ENCODE results near the gene EVPL. TPM values are rescaled to one million over a fixed set of nuclear protein-coding genes. Genes with fewer than 3 reads are reported as not detected.

EVPL gene
- total and polyA plus RNA-seq, 2 donors from 2014 or later = 11.1 to 23.5 TPM

DNA sequence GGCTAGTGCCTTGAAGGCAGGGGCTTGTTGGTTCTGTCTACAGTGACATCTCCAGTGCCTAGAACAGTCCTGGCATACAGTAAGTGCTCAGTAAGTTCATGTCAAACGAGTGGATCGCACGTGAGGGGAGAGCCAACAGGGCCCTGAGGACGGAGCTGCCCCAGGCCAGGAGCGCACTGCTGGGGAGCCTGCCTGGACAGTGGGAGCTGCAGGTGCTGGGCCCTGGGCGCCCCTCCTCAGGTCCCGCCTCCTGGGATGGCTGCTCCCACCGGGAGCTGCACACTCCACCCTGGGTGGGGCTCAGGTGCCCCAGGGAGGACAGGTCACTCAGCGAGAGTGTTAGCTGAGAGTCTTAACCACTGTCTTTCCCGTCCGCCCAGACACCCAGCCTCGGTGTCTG, 1.8 kb downstream of the EVPL start:
- TF ChIP-seq, protein P1, sequence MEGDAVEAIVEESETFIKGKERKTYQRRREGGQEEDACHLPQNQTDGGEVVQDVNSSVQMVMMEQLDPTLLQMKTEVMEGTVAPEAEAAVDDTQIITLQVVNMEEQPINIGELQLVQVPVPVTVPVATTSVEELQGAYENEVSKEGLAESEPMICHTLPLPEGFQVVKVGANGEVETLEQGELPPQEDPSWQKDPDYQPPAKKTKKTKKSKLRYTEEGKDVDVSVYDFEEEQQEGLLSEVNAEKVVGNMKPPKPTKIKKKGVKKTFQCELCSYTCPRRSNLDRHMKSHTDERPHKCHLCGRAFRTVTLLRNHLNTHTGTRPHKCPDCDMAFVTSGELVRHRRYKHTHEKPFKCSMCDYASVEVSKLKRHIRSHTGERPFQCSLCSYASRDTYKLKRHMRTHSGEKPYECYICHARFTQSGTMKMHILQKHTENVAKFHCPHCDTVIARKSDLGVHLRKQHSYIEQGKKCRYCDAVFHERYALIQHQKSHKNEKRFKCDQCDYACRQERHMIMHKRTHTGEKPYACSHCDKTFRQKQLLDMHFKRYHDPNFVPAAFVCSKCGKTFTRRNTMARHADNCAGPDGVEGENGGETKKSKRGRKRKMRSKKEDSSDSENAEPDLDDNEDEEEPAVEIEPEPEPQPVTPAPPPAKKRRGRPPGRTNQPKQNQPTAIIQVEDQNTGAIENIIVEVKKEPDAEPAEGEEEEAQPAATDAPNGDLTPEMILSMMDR (IDR thresholded peaks at IDR 0.05; ENCODE audit: borderline replicate concordance, extremely low read depth, insufficient read depth) = no peak
- Histone ChIP-seq H3K27ac (ENCODE audit: low read depth in 2 of 2, low read length in 2 of 2) (no peak overlapping the region), H3K4me1 (ENCODE audit: control insufficient read depth in 2 of 3, insufficient read depth in 2 of 3, low read depth in 1 of 3, low read length in 3 of 3) (peaks cover 0 to 8% (median 0%) of the 10 kb centered on the region in 3 donors), H3K27me3 (ENCODE audit: control insufficient read depth, insufficient read depth, low read length) (no peaks in the 10 kb centered on the region), H3K9me3 (ENCODE audit: control insufficient read depth in 2 of 3, insufficient read depth in 1 of 3, low read length in 3 of 3) (no peaks in the 10 kb centered on the region), H3K9ac (ENCODE audit: low read length in 3 of 3) (no peak overlapping the region), H3K36me3 (ENCODE audit: control insufficient read depth in 2 of 3, insufficient read depth in 3 of 3, low read length in 3 of 3) (no peaks in the 10 kb centered on the region), H3K4me3 (ENCODE audit: low read length in 3 of 3) (no peak overlapping the region)
- no peak for DNase-seq
- no peak for FAIRE-seq
- intact Hi-C loops (cut with DNase I) = no loop called here

DNA sequence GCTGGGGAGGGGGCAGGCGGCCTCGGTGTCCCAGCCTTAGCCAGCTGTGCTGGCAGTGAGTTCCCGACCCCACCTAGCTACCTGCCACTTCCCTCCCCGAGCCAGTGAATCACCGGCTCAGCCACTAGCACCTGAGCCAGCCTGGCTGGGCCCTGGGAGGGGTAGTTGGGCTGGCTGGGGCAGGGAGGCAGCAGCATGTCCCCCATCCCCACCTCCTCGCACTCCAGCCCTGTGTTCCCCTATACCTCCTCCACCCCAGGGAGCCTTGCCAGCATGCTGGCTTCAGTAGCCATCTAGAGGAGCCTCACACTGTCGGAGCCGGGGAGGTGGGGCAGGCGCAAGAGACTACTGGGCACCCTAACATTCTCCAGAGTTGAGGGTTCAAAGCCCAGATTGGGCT, 2.8 kb downstream of the EVPL start:
- Histone ChIP-seq H3K36me3 (ENCODE audit: control insufficient read depth in 2 of 3, insufficient read depth in 3 of 3, low read length in 3 of 3) (no peaks in the 10 kb centered on the region), H3K9me3 (ENCODE audit: control insufficient read depth in 2 of 3, insufficient read depth in 1 of 3, low read length in 3 of 3) (no peaks in the 10 kb centered on the region), H3K9ac (ENCODE audit: low read length in 3 of 3) (no peak overlapping the region), H3K4me1 (ENCODE audit: control insufficient read depth in 2 of 3, insufficient read depth in 2 of 3, low read depth in 1 of 3, low read length in 3 of 3) (peaks cover 0 to 3% (median 0%) of the 10 kb centered on the region in 3 donors), H3K4me3 (ENCODE audit: low read length in 3 of 3) (no peak overlapping the region), H3K27ac (ENCODE audit: low read depth in 2 of 2, low read length in 2 of 2) (no peak overlapping the region), H3K27me3 (ENCODE audit: control insufficient read depth, insufficient read depth, low read length) (no peaks in the 10 kb centered on the region)
- no peak for FAIRE-seq
- intact Hi-C loops (cut with DNase I) = no loop called here
- no peak for DNase-seq
- TF ChIP-seq, protein P1 (IDR thresholded peaks at IDR 0.05; ENCODE audit: borderline replicate concordance, extremely low read depth, insufficient read depth) = no peak

DNA sequence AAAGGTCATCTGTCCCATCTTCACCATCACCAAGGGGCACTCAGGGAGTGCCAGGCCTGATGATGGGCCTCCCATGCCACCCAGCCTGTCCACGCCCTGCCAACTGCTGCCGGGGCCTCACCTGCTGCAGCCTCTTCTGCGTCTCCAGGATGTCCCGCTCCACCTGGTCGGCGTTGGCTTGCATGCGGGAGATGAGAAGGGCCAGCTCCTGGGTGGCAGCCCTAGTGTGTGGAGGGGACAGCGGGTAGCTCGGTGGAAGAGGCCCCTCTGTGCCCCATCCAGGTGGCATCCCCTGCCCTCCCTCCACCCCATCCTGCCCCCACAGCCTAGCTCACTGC, 3.2 kb downstream of the EVPL start:
- Histone ChIP-seq H3K27me3 (ENCODE audit: control insufficient read depth, insufficient read depth, low read length) (no peaks in the 10 kb centered on the region), H3K4me1 (ENCODE audit: control insufficient read depth in 2 of 3, insufficient read depth in 2 of 3, low read depth in 1 of 3, low read length in 3 of 3) (peaks cover 0 to 3% (median 0%) of the 10 kb centered on the region in 3 donors), H3K36me3 (ENCODE audit: control insufficient read depth in 2 of 3, insufficient read depth in 3 of 3, low read length in 3 of 3) (no peaks in the 10 kb centered on the region), H3K9ac (ENCODE audit: low read length in 3 of 3) (no peak overlapping the region), H3K27ac (ENCODE audit: low read depth in 2 of 2, low read length in 2 of 2) (no peak overlapping the region), H3K4me3 (ENCODE audit: low read length in 3 of 3) (no peak overlapping the region), H3K9me3 (ENCODE audit: control insufficient read depth in 2 of 3, insufficient read depth in 1 of 3, low read length in 3 of 3) (no peaks in the 10 kb centered on the region)
- FAIRE-seq (no peak), DNase-seq (no peak)
- intact Hi-C loops (cut with DNase I) = no loop called here
- TF ChIP-seq, protein P1 (IDR thresholded peaks at IDR 0.05; ENCODE audit: borderline replicate concordance, extremely low read depth, insufficient read depth) = no peak
